ENCODE data around the gene TMEM74B.
"Not testable (repeated sequence)": the region's sequence is repeated elsewhere in the genome, so short reads cannot be mapped to it uniquely, and the experiment has no call there.

Gene TMEM74B

DNA sequence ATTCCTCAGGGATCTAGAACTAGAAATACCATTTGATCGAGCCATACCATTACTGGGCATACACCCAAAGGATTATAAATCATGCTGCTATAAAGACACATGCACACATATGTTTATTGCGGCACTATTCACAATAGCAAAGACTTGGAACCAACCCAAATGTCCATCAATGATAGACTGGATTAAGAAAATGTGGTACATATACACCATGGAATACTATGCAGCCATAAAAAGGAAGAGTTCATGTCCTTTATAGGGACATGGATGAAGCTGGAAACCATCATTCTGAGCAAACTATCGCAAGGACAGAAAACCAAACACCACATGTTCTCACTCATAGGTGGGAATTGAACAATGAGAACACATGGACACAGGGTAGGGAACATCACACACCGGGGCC lies 38.0 kb upstream of the TMEM74B start:
- WGBS (ENCODE audit: insufficient coverage) = 86% methylated on average over 1 of the region's 4 CpGs
- DNase-seq; H3K4me3 ChIP-seq (ENCODE audit: control insufficient read depth in 1 of 7, extremely low read depth in 1 of 7, insufficient read depth in 4 of 7, low read depth in 2 of 7, low read length in 6 of 7); CTCF ChIA-PET; H3K9me3 ChIP-seq (ENCODE audit: control extremely low read depth in 1 of 5, control insufficient read depth in 4 of 5, insufficient read depth in 2 of 5, low read depth in 1 of 5, low read length in 4 of 5); POLR2A ChIA-PET; H3K27ac ChIP-seq (ENCODE audit: insufficient read depth in 1 of 2, low read depth in 1 of 2, low read length in 2 of 2, poor library complexity in 1 of 2, severe bottlenecking in 2 of 2); H3K36me3 ChIP-seq (ENCODE audit: control insufficient read depth in 4 of 4, insufficient read depth in 4 of 4, low read length in 3 of 4): not testable (repeated sequence)
- Histone ChIP-seq H3K27me3 (replicated peaks in 2 of 5; ENCODE audit: control insufficient read depth in 4 of 5, insufficient read depth in 5 of 5, low read length in 4 of 5) (peaks cover 4 to 30% (median 14%) of the 10 kb centered on the region in 5 experiments), H3K4me1 (ENCODE audit: control extremely low read depth in 1 of 4, control insufficient read depth in 4 of 4, insufficient read depth in 4 of 4, low read length in 3 of 4) (peaks cover 0 to 18% (median 12%) of the 10 kb centered on the region in 4 experiments)

DNA sequence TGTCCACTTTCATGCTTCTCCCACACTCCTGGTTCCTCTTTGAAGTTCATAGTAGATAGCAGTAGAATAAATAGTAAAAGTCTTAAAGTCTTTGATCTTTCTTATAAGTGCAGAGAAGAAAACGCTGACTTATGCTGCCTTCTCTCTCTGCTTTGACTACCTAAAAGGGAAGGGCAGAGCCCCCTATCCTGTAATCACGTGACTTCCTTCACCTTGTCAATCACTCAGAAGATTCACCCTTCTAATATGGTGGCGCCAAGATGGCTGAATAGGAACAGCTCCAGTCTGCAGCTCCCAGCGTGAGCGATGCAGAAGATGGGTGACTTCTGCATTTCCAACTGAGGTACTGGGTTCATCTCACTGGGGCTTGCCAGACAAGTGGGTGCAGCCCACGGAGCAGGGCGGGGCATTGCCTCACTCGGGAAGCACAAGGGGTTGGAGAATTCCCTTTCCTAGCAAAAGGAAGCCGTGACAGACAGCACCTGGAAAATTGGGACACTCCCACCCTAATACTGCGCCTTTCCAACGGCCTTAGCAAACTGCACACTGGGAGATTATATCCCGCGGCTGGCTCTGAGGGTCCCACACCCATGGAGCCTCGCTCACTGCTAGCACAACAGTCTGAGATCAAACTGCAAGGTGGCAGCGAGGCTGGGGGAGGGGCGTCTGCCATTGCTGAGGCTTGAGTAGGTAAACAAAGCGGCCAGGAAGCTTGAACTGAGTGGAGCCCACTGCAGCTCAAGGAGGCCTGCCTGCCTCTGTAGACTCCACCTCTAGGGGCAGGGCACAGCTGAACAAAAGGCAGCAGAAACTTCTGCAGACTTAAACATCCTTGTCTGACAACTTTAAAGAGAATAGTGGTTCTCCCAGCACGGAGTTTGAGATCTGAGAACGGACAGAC lies 32.0 kb upstream of the TMEM74B start:
- POLR2A ChIA-PET = interaction anchor here (0.6 kb wide), 1 partner anchor 208 kb away, joined by 3 read pairs; no protein-coding TSS in a partner anchor
- H3K4me3 ChIP-seq (ENCODE audit: control insufficient read depth in 1 of 7, extremely low read depth in 1 of 7, insufficient read depth in 4 of 7, low read depth in 2 of 7, low read length in 6 of 7); DNase-seq; CTCF ChIA-PET; H3K27me3 ChIP-seq (replicated peaks in 2 of 5; ENCODE audit: control insufficient read depth in 4 of 5, insufficient read depth in 5 of 5, low read length in 4 of 5); H3K36me3 ChIP-seq (ENCODE audit: control insufficient read depth in 4 of 4, insufficient read depth in 4 of 4, low read length in 3 of 4); H3K27ac ChIP-seq (ENCODE audit: insufficient read depth in 1 of 2, low read depth in 1 of 2, low read length in 2 of 2, poor library complexity in 1 of 2, severe bottlenecking in 2 of 2); H3K9me3 ChIP-seq (ENCODE audit: control extremely low read depth in 1 of 5, control insufficient read depth in 4 of 5, insufficient read depth in 2 of 5, low read depth in 1 of 5, low read length in 4 of 5): not testable (repeated sequence)
- H3K4me1 ChIP-seq (ENCODE audit: control extremely low read depth in 1 of 4, control insufficient read depth in 4 of 4, insufficient read depth in 4 of 4, low read length in 3 of 4) = peaks cover 2 to 22% (median 12%) of the 10 kb centered on the region in 4 experiments
- 89% methylated on average over 13 of the region's 19 CpGs for WGBS (ENCODE audit: insufficient coverage)

DNA sequence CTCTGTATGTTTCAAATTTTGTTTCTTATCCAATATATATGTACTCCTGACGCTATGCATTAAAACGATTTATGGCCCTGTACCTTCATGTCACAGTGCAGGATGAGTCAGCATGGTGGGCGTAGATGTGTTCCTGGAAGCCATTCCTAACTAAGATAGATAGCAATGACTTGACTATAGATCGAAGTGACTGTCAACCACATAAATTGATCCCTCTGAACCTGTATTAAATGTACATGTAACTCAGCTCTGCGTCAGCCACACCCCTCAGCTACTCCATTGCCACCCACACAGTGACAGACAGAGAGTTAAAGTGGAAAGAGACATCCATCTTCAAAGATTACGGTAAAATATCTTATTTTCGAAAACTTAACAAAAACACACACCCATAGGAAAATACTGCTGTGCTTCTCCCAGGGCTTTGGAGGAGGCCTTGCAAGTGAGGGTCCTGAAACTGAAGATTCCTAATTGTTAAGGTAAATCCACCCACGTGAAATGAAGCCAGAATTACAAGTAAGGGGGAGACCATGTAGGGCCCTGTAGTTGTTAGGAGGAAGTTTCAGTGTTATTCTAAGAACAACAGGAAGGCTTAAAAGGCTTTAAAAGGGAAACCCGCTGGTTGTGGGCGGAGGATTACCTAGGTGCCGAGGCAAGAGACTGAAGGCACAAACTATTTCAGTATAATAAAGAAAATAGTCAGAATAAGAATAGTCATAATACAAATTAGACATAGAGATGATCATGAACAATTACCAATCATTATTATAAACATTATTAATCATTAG lies 30.8 kb upstream of the TMEM74B start:
- ChIA-PET POLR2A (no interaction called here), CTCF (interaction anchor here (1.1 kb wide), 1 partner anchor 10 kb away, joined by 3 read pairs; no protein-coding TSS in a partner anchor)
- H3K9me3 ChIP-seq (ENCODE audit: control extremely low read depth in 1 of 5, control insufficient read depth in 4 of 5, insufficient read depth in 2 of 5, low read depth in 1 of 5, low read length in 4 of 5) = no peaks in the 10 kb centered on the region
- H3K27me3 ChIP-seq (replicated peaks in 2 of 5; ENCODE audit: control insufficient read depth in 4 of 5, insufficient read depth in 5 of 5, low read length in 4 of 5) = peaks cover 0 to 4% (median 0%) of the 10 kb centered on the region in 5 experiments
- peaks cover 2 to 22% (median 12%) of the 10 kb centered on the region in 4 experiments for H3K4me1 ChIP-seq (ENCODE audit: control extremely low read depth in 1 of 4, control insufficient read depth in 4 of 4, insufficient read depth in 4 of 4, low read length in 3 of 4)
- no peak overlapping the region for H3K27ac ChIP-seq (ENCODE audit: insufficient read depth in 1 of 2, low read depth in 1 of 2, low read length in 2 of 2, poor library complexity in 1 of 2, severe bottlenecking in 2 of 2)
- peak in 1 of 3 donors; percentile 33 for DNase-seq
- H3K4me3 ChIP-seq (ENCODE audit: control insufficient read depth in 1 of 7, extremely low read depth in 1 of 7, insufficient read depth in 4 of 7, low read depth in 2 of 7, low read length in 6 of 7) = peak overlapping the region in 1 of 7 experiments; percentile 1
- 44% methylated on average over 5 of the region's 11 CpGs for WGBS (ENCODE audit: insufficient coverage)
- H3K36me3 ChIP-seq (ENCODE audit: control insufficient read depth in 4 of 4, insufficient read depth in 4 of 4, low read length in 3 of 4) = no peaks in the 10 kb centered on the region

DNA sequence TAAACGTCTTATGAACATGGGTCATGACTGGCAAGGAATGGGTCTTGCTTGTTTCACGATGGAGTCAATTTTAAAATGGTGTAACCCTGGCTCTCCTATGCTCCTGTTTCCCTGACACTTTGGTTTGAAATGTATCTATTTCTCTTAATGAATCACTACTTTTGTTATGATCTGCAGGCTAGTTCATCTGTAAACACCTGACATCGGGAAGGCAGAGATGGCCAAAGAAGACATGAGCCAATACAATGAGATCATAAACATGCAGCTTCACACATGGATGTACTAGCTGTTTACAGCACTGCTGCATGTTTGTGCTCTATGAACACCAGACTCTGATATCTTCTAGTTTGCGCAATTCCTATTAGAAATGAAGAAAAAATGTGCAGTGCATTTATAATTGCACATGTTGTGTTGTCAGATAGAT lies 30.1 kb upstream of the TMEM74B start:
- H3K4me3 ChIP-seq (ENCODE audit: control insufficient read depth in 1 of 7, extremely low read depth in 1 of 7, insufficient read depth in 4 of 7, low read depth in 2 of 7, low read length in 6 of 7) = no peak overlapping the region
- 100% methylated on average over 4 of the region's 4 CpGs for WGBS (ENCODE audit: insufficient coverage)
- H3K27me3 ChIP-seq (replicated peaks in 2 of 5; ENCODE audit: control insufficient read depth in 4 of 5, insufficient read depth in 5 of 5, low read length in 4 of 5) = peaks cover 0 to 4% (median 0%) of the 10 kb centered on the region in 5 experiments
- no peaks in the 10 kb centered on the region for H3K9me3 ChIP-seq (ENCODE audit: control extremely low read depth in 1 of 5, control insufficient read depth in 4 of 5, insufficient read depth in 2 of 5, low read depth in 1 of 5, low read length in 4 of 5)
- H3K27ac ChIP-seq (ENCODE audit: insufficient read depth in 1 of 2, low read depth in 1 of 2, low read length in 2 of 2, poor library complexity in 1 of 2, severe bottlenecking in 2 of 2) = no peak overlapping the region
- H3K4me1 ChIP-seq (ENCODE audit: control extremely low read depth in 1 of 4, control insufficient read depth in 4 of 4, insufficient read depth in 4 of 4, low read length in 3 of 4) = peaks cover 2 to 22% (median 12%) of the 10 kb centered on the region in 4 experiments
- ChIA-PET POLR2A (no interaction called here), CTCF (interaction anchor here (1.1 kb wide), 1 partner anchor 9 kb away, joined by 3 read pairs; no protein-coding TSS in a partner anchor)
- no peak for DNase-seq
- no peaks in the 10 kb centered on the region for H3K36me3 ChIP-seq (ENCODE audit: control insufficient read depth in 4 of 4, insufficient read depth in 4 of 4, low read length in 3 of 4)

DNA sequence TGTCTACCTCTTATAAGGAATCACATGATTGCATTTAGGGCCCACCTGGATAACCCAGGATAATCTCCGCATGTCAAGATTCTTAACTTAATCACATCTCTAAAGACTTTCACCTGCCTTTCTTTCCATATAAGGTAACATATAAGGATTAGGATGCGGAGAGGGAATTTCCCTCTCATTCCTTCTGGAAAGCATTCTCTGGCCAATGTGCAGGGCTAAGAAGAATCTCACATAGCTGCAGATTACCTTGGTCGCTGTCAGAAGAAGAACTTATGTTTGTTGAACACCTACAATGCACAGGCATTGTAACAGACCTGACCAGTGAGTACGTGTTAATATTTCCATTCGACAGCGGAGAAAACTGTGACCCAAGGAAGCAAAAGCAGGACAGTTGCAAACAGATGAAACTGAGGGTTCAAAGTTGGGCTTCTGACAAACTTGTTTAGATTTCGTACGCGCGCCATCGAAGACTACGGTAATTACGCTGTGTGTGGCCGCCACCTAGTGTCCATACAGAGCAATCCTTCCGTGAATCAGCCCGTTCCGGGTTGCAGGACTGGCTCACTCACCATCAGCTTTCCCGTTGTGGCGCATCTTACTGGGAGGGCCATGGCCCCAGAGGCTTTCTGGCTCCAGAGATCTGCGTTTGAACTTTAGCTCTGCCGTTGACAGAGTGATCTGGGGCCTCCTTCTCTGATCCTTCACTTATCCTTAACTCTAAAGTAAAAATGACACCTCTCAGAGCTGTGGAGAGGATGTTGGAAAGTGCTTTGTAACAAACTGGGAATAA lies 28.0 kb upstream of the TMEM74B start:
- Histone ChIP-seq H3K9me3 (ENCODE audit: control extremely low read depth in 1 of 5, control insufficient read depth in 4 of 5, insufficient read depth in 2 of 5, low read depth in 1 of 5, low read length in 4 of 5) (no peaks in the 10 kb centered on the region), H3K27me3 (replicated peaks in 2 of 5; ENCODE audit: control insufficient read depth in 4 of 5, insufficient read depth in 5 of 5, low read length in 4 of 5) (peaks cover 0 to 4% (median 0%) of the 10 kb centered on the region in 5 experiments), H3K4me3 (ENCODE audit: control insufficient read depth in 1 of 7, extremely low read depth in 1 of 7, insufficient read depth in 4 of 7, low read depth in 2 of 7, low read length in 6 of 7) (peak overlapping the region in 1 of 7 experiments; percentile 7), H3K27ac (ENCODE audit: insufficient read depth in 1 of 2, low read depth in 1 of 2, low read length in 2 of 2, poor library complexity in 1 of 2, severe bottlenecking in 2 of 2) (no peak overlapping the region), H3K4me1 (ENCODE audit: control extremely low read depth in 1 of 4, control insufficient read depth in 4 of 4, insufficient read depth in 4 of 4, low read length in 3 of 4) (peaks cover 2 to 22% (median 12%) of the 10 kb centered on the region in 4 experiments), H3K36me3 (ENCODE audit: control insufficient read depth in 4 of 4, insufficient read depth in 4 of 4, low read length in 3 of 4) (no peaks in the 10 kb centered on the region)
- ChIA-PET POLR2A (interaction anchor here (0.6 kb wide), 1 partner anchor 109 kb away, joined by 3 read pairs; no protein-coding TSS in a partner anchor), CTCF (interaction anchor here (0.6 to 2.3 kb wide), 13 partner anchors 8 to 256 kb away, joined by 3 to 8 read pairs (median 3); no protein-coding TSS in a partner anchor)
- 16% methylated on average over 20 of the region's 21 CpGs for WGBS (ENCODE audit: insufficient coverage)
- peak; percentile 68 to 84 (median 81) for DNase-seq

DNA sequence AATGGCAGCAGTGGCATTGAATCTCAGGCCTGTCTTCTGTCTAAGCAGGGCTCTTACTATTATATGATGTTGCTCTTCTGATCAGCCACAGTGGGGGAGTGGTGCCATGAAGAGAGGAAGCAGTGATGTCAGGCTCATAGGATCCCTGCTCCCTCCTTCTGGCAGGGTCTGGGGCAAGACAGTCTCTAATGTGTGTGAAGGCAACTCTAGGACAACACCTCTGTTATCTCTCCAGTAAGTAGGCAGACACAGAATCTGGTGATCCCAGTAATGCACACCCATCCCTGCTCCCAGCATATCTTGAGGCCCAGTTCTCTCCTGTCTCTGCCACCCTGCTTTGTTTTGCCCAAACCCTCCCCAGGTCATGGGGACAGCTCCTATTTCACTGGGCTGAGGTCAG lies 27.2 kb upstream of the TMEM74B start:
- H3K27me3 ChIP-seq (replicated peaks in 2 of 5; ENCODE audit: control insufficient read depth in 4 of 5, insufficient read depth in 5 of 5, low read length in 4 of 5) = peaks cover 0 to 4% (median 0%) of the 10 kb centered on the region in 5 experiments
- H3K4me1 ChIP-seq (ENCODE audit: control extremely low read depth in 1 of 4, control insufficient read depth in 4 of 4, insufficient read depth in 4 of 4, low read length in 3 of 4) = peaks cover 2 to 22% (median 12%) of the 10 kb centered on the region in 4 experiments
- ChIA-PET POLR2A (no interaction called here), CTCF (interaction anchor here (0.7 to 2.3 kb wide), 7 partner anchors 11 to 256 kb away, joined by 3 to 8 read pairs (median 3); no protein-coding TSS in a partner anchor)
- H3K4me3 ChIP-seq (ENCODE audit: control insufficient read depth in 1 of 7, extremely low read depth in 1 of 7, insufficient read depth in 4 of 7, low read depth in 2 of 7, low read length in 6 of 7) = no peak overlapping the region
- no peaks in the 10 kb centered on the region for H3K9me3 ChIP-seq (ENCODE audit: control extremely low read depth in 1 of 5, control insufficient read depth in 4 of 5, insufficient read depth in 2 of 5, low read depth in 1 of 5, low read length in 4 of 5)
- no peak overlapping the region for H3K27ac ChIP-seq (ENCODE audit: insufficient read depth in 1 of 2, low read depth in 1 of 2, low read length in 2 of 2, poor library complexity in 1 of 2, severe bottlenecking in 2 of 2)
- no peak for DNase-seq
- H3K36me3 ChIP-seq (ENCODE audit: control insufficient read depth in 4 of 4, insufficient read depth in 4 of 4, low read length in 3 of 4) = no peaks in the 10 kb centered on the region
